ENCODE measurements around the gene OST4. TPM values are rescaled to one million over a fixed set of nuclear protein-coding genes. Genes with fewer than 3 reads are reported as not detected.

The OST4 gene
- total RNA-seq, 8 experiments from 2014 or later: 289 to 626 (median 350) TPM

GRCh38 chr2:27100036-27100435, 28.6 kb upstream of the OST4 start:
- H3K4me3 ChIP-seq: no peak overlapping the region
- WGBS, 10 experiments: 28 to 89% (median 72%) methylated on average over 1 to 3 of the region's 10 CpGs; no CpG with 5 or more reads in 6 of the 10 experiments
- ATAC-seq (replicated peaks in 6 of 8): no peak
- in situ Hi-C loops (cut with MboI; ENCODE audit: low pct_unique_long_range_greater_than_20kb in 2 of 9, low sequenced_read_pairs in 9 of 9, unreplicated experiment in 9 of 9): loop anchor here in 3 of 9 experiments (25.0 kb wide), 1 partner anchor 187 kb away; the partner anchor contains the start of genes DNAJC5G (in 3 of the 3) and TRIM54 (in 3 of the 3)
- H3K4me1 ChIP-seq (replicated peaks in 1 of 2): peaks cover 2 to 4% of the 10 kb centered on the region in 2 donors
- no peak overlapping the region for H3K27ac ChIP-seq

- in situ Hi-C loops (cut with MboI; ENCODE audit: low pct_unique_long_range_greater_than_20kb in 2 of 9, low sequenced_read_pairs in 9 of 9, unreplicated experiment in 9 of 9): loop anchor here in 3 of 9 experiments (10.0 to 25.0 kb wide), 3 partner anchors 105 to 137 kb away; partner anchors contain the start of genes ATRAID (in 1 of the 3), CAD (in 1 of the 3), MAPRE3 (in 1 of the 3) and SLC5A6 (in 1 of the 3)
- H3K4me3 ChIP-seq: no peak overlapping the region
- peaks cover 2 to 4% of the 10 kb centered on the region in 2 donors for H3K4me1 ChIP-seq (replicated peaks in 1 of 2)
- no peak overlapping the region for H3K27ac ChIP-seq
- no peak for ATAC-seq (replicated peaks in 6 of 8)
- WGBS, 10 experiments: 77 to 100% (median 96%) methylated on average over 1 to 5 of the region's 19 CpGs; no CpG with 5 or more reads in 7 of the 10 experiments
Measured at GRCh38 chr2:27099334-27099955, 28.0 kb upstream of the OST4 start.

- no peak for ATAC-seq (replicated peaks in 6 of 8)
- Histone ChIP-seq H3K27ac (no peak overlapping the region), H3K4me3 (no peak overlapping the region), H3K4me1 (replicated peaks in 1 of 2) (peaks cover 2 to 4% of the 10 kb centered on the region in 2 donors)
- in situ Hi-C loops (cut with MboI; ENCODE audit: low pct_unique_long_range_greater_than_20kb in 2 of 9, low sequenced_read_pairs in 9 of 9, unreplicated experiment in 9 of 9): loop anchor here in 3 of 9 experiments (10.0 to 25.0 kb wide), 3 partner anchors 107 to 135 kb away; partner anchors contain the start of genes ATRAID (in 1 of the 3), CAD (in 1 of the 3), MAPRE3 (in 1 of the 3) and SLC5A6 (in 1 of the 3)
- WGBS, 10 experiments: 49 to 100% (median 93%) methylated on average over 1 to 3 of the region's 14 CpGs; no CpG with 5 or more reads in 6 of the 10 experiments
Measured at GRCh38 chr2:27097341-27097740, 25.9 kb upstream of the OST4 start.

- in situ Hi-C loops (cut with MboI; ENCODE audit: low pct_unique_long_range_greater_than_20kb in 2 of 9, low sequenced_read_pairs in 9 of 9, unreplicated experiment in 9 of 9): loop anchor here in 3 of 9 experiments (10.0 to 25.0 kb wide), 3 partner anchors 108 to 135 kb away; partner anchors contain the start of genes ATRAID (in 1 of the 3), CAD (in 1 of the 3), MAPRE3 (in 1 of the 3) and SLC5A6 (in 1 of the 3)
- Histone ChIP-seq H3K4me3 (no peak overlapping the region), H3K4me1 (replicated peaks in 1 of 2) (peaks cover 2 to 4% of the 10 kb centered on the region in 2 donors), H3K27ac (no peak overlapping the region)
- no peak for ATAC-seq (replicated peaks in 6 of 8)
- 41 to 76% (median 71%) methylated on average over 1 to 3 of the region's 3 CpGs; no CpG with 5 or more reads in 5 of the 10 experiments for WGBS, 10 experiments
Measured at GRCh38 chr2:27096748-27097297, 25.4 kb upstream of the OST4 start.

GRCh38 chr2:27095745-27096651, 24.5 kb upstream of the OST4 start:
- Histone ChIP-seq H3K27ac (no peak overlapping the region), H3K4me1 (replicated peaks in 1 of 2) (peaks cover 2 to 4% of the 10 kb centered on the region in 2 donors), H3K4me3 (peak overlapping the region; percentile 8 to 20 (median 18))
- peak; percentile 88 to 95 (median 90) for ATAC-seq (replicated peaks in 6 of 8)
- in situ Hi-C loops (cut with MboI; ENCODE audit: low pct_unique_long_range_greater_than_20kb in 2 of 9, low sequenced_read_pairs in 9 of 9, unreplicated experiment in 9 of 9): loop anchor here in 3 of 9 experiments (10.0 to 25.0 kb wide), 3 partner anchors 109 to 134 kb away; partner anchors contain the start of genes ATRAID (in 1 of the 3), CAD (in 1 of the 3), MAPRE3 (in 1 of the 3) and SLC5A6 (in 1 of the 3)
- 10 to 100% (median 53%) methylated on average over 1 to 12 of the region's 18 CpGs; no CpG with 5 or more reads in 4 of the 10 experiments for WGBS, 10 experiments

GRCh38 chr2:27095427-27095744, 23.9 kb upstream of the OST4 start:
- Histone ChIP-seq H3K27ac (no peak overlapping the region), H3K4me1 (replicated peaks in 1 of 2) (peaks cover 2 to 4% of the 10 kb centered on the region in 2 donors), H3K4me3 (no peak overlapping the region)
- no peak for ATAC-seq (replicated peaks in 6 of 8)
- in situ Hi-C loops (cut with MboI; ENCODE audit: low pct_unique_long_range_greater_than_20kb in 2 of 9, low sequenced_read_pairs in 9 of 9, unreplicated experiment in 9 of 9): loop anchor here in 3 of 9 experiments (10.0 to 25.0 kb wide), 3 partner anchors 109 to 133 kb away; partner anchors contain the start of genes ATRAID (in 1 of the 3), CAD (in 1 of the 3), MAPRE3 (in 1 of the 3) and SLC5A6 (in 1 of the 3)
- 83 to 92% (median 85%) methylated on average over 1 to 2 of the region's 2 CpGs; no CpG with 5 or more reads in 6 of the 10 experiments for WGBS, 10 experiments

GRCh38 chr2:27094353-27094984, 23.0 kb upstream of the OST4 start:
- 82 to 100% (median 92%) methylated on average over 2 to 22 of the region's 24 CpGs; no CpG with 5 or more reads in 4 of the 10 experiments for WGBS, 10 experiments
- in situ Hi-C loops (cut with MboI; ENCODE audit: low pct_unique_long_range_greater_than_20kb in 2 of 9, low sequenced_read_pairs in 9 of 9, unreplicated experiment in 9 of 9): loop anchor here in 3 of 9 experiments (10.0 to 25.0 kb wide), 3 partner anchors 110 to 132 kb away; partner anchors contain the start of genes ATRAID (in 1 of the 3), CAD (in 1 of the 3), MAPRE3 (in 1 of the 3) and SLC5A6 (in 1 of the 3)
- no peak overlapping the region for H3K4me3 ChIP-seq

GRCh38 chr2:27093430-27094352, 22.2 kb upstream of the OST4 start:
- no peak overlapping the region for H3K27ac ChIP-seq
- in situ Hi-C loops (cut with MboI; ENCODE audit: low pct_unique_long_range_greater_than_20kb in 2 of 9, low sequenced_read_pairs in 9 of 9, unreplicated experiment in 9 of 9): loop anchor here in 3 of 9 experiments (10.0 to 25.0 kb wide), 3 partner anchors 111 to 131 kb away; partner anchors contain the start of genes ATRAID (in 1 of the 3), CAD (in 1 of the 3), MAPRE3 (in 1 of the 3) and SLC5A6 (in 1 of the 3)
- H3K4me1 ChIP-seq (replicated peaks in 1 of 2): peaks cover 2 to 4% of the 10 kb centered on the region in 2 donors
- ATAC-seq (replicated peaks in 6 of 8): no peak
- no peak overlapping the region for H3K4me3 ChIP-seq
- 40 to 100% (median 71%) methylated on average over 1 to 4 of the region's 6 CpGs; no CpG with 5 or more reads in 1 of the 10 experiments for WGBS, 10 experiments

More at GRCh38 chr2:27094353-27094984, 23.0 kb upstream of the OST4 start:
- no peak for ATAC-seq (replicated peaks in 6 of 8)
- Histone ChIP-seq H3K4me1 (replicated peaks in 1 of 2) (peaks cover 2 to 4% of the 10 kb centered on the region in 2 donors), H3K27ac (no peak overlapping the region)

- Histone ChIP-seq H3K27ac (no peak overlapping the region), H3K4me1 (replicated peaks in 1 of 2) (peaks cover 2 to 4% of the 10 kb centered on the region in 2 donors), H3K4me3 (no peak overlapping the region)
- ATAC-seq (replicated peaks in 6 of 8): no peak
- 74 to 83% (median 78%) methylated on average over 1 to 5 of the region's 10 CpGs; no CpG with 5 or more reads in 6 of the 10 experiments for WGBS, 10 experiments
- in situ Hi-C loops (cut with MboI; ENCODE audit: low pct_unique_long_range_greater_than_20kb in 2 of 9, low sequenced_read_pairs in 9 of 9, unreplicated experiment in 9 of 9): loop anchor here in 3 of 9 experiments (10.0 to 25.0 kb wide), 3 partner anchors 112 to 131 kb away; partner anchors contain the start of genes ATRAID (in 1 of the 3), CAD (in 1 of the 3), MAPRE3 (in 1 of the 3) and SLC5A6 (in 1 of the 3)
Measured at GRCh38 chr2:27092696-27093429, 21.4 kb upstream of the OST4 start.
